ENCODE data around the gene RBM28. TPM values are rescaled to one million over a fixed set of nuclear protein-coding genes. Genes with fewer than 3 reads are reported as not detected.
"Not testable (repeated sequence)": the region's sequence is repeated elsewhere in the genome, so short reads cannot be mapped to it uniquely, and the experiment has no call there.

The RBM28 gene
- total and polyA plus RNA-seq, 8 donors, result 8.1 to 319 (median 25.9) TPM

- Histone ChIP-seq H3K36me3 (peaks cover 8 to 71% (median 62%) of the 10 kb centered on the region in 4 donors), H3K9me3 (no peaks in the 10 kb centered on the region), H3K4me3 (no peak overlapping the region), H3K4me1 (no peaks in the 10 kb centered on the region), H3K27me3 (no peaks in the 10 kb centered on the region), H3K27ac (no peak overlapping the region)
- DNase-seq, result no peak
- no peak for TF ChIP-seq EP300 (IDR thresholded peaks at IDR 0.05)
- TF ChIP-seq CTCF (IDR thresholded peaks at IDR 0.05), result no peak
- TF ChIP-seq POLR2A (IDR thresholded peaks at IDR 0.05), result no peak
- TF ChIP-seq POLR2AphosphoS5 (IDR thresholded peaks at IDR 0.05), result no peak
- intact Hi-C loops (cut with DNase I; ENCODE audit: low total_unique reads), result no loop called here
- WGBS, 5 donors, result 86 to 97% (median 89%) methylated on average over 2 of the region's 2 CpGs
These were observed 40.6 kb downstream of the RBM28 start for GRCh38 chr7:128303133-128303532.

- no peaks in the 10 kb centered on the region for H3K4me1 ChIP-seq
- H3K9me3 ChIP-seq, result no peaks in the 10 kb centered on the region
- H3K27ac ChIP-seq, result no peak overlapping the region
- 46 to 70% (median 64%) methylated on average over 10 of the region's 10 CpGs for WGBS, 5 donors
- TF ChIP-seq CTCF (IDR thresholded peaks at IDR 0.05), result no peak
- no peak for TF ChIP-seq EP300 (IDR thresholded peaks at IDR 0.05)
- no peak for TF ChIP-seq POLR2A (IDR thresholded peaks at IDR 0.05)
- no peak for TF ChIP-seq POLR2AphosphoS5 (IDR thresholded peaks at IDR 0.05)
- H3K27me3 ChIP-seq, result no peaks in the 10 kb centered on the region
- intact Hi-C loops (cut with DNase I; ENCODE audit: low total_unique reads), result no loop called here
- DNase-seq, result no peak
- no peak overlapping the region for H3K4me3 ChIP-seq
- peaks cover 8 to 61% (median 52%) of the 10 kb centered on the region in 4 donors for H3K36me3 ChIP-seq
These were observed 41.6 kb downstream of the RBM28 start for GRCh38 chr7:128302139-128302538.

GRCh38 chr7:128299109-128299607 is 44.5 kb downstream of the RBM28 start:
- no peak for TF ChIP-seq EP300 (IDR thresholded peaks at IDR 0.05)
- TF ChIP-seq POLR2AphosphoS5 (IDR thresholded peaks at IDR 0.05), result no peak
- TF ChIP-seq POLR2A (IDR thresholded peaks at IDR 0.05), result no peak
- no peak for TF ChIP-seq CTCF (IDR thresholded peaks at IDR 0.05)
- Histone ChIP-seq H3K27me3 (no peaks in the 10 kb centered on the region), H3K27ac (no peak overlapping the region), H3K36me3 (peaks cover 0 to 31% (median 23%) of the 10 kb centered on the region in 4 donors), H3K9me3 (no peaks in the 10 kb centered on the region), H3K4me1 (no peaks in the 10 kb centered on the region), H3K4me3 (no peak overlapping the region)
- no peak for DNase-seq
- intact Hi-C loops (cut with DNase I; ENCODE audit: low total_unique reads), result no loop called here
- WGBS, 5 donors, result 42 to 56% (median 45%) methylated on average over 7 of the region's 7 CpGs

- H3K4me3 ChIP-seq; H3K27me3 ChIP-seq; H3K4me1 ChIP-seq; H3K9me3 ChIP-seq; intact Hi-C loops (cut with DNase I; ENCODE audit: low total_unique reads); DNase-seq; H3K27ac ChIP-seq: not testable (repeated sequence)
- 56 to 78% (median 62%) methylated on average over 5 to 7 of the region's 7 CpGs for WGBS, 5 donors
- H3K36me3 ChIP-seq, result peaks cover 0 to 19% (median 13%) of the 10 kb centered on the region in 4 donors
These were observed 45.7 kb downstream of the RBM28 start for GRCh38 chr7:128298004-128298403.

GRCh38 chr7:128287556-128287955 is 56.2 kb downstream of the RBM28 start:
- no peak overlapping the region for H3K27ac ChIP-seq
- H3K27me3 ChIP-seq, result no peaks in the 10 kb centered on the region
- H3K36me3 ChIP-seq, result peaks cover 0 to 12% (median 0%) of the 10 kb centered on the region in 4 donors
- intact Hi-C loops (cut with DNase I; ENCODE audit: low total_unique reads), result no loop called here
- H3K9me3 ChIP-seq, result no peaks in the 10 kb centered on the region
- 84 to 97% (median 96%) methylated on average over 4 of the region's 4 CpGs for WGBS, 5 donors
- H3K4me3 ChIP-seq, result no peak overlapping the region
- no peak for DNase-seq
- no peak for TF ChIP-seq POLR2A (IDR thresholded peaks at IDR 0.05)
- H3K4me1 ChIP-seq, result no peaks in the 10 kb centered on the region
